Thymus (tissue), 11 donors: Measurements from ENCODE around the gene CBX4. TPM values are rescaled to one million over a fixed set of nuclear protein-coding genes. Genes with fewer than 3 reads are reported as not detected.

Experiments used
- DNase-seq, 9 donors: peaks; one replicate each; pipeline ENCODE4 v3.0.0-alpha.2; 2013; ENCODE audit warnings: low spot score in 9 of 9, low read depth in 6 of 9, missing footprints in 1 of 9
- H3K27ac ChIP-seq, 2 donors: one replicate each; pipeline ENCODE4 v1.5.1; 2013; ENCODE audit warnings: control low read depth in 1 of 2, low read depth in 1 of 2, low read length in 1 of 2, mild to moderate bottlenecking in 1 of 2, moderate library complexity in 1 of 2
- H3K27me3 ChIP-seq, 2 donors: one replicate each; pipeline ENCODE4 v1.5.1; 2013; ENCODE audit warnings: low read length in 1 of 2; ENCODE audit not compliant: control insufficient read depth in 2 of 2, insufficient read depth in 1 of 2
- H3K36me3 ChIP-seq, 2 donors: one replicate each; pipeline ENCODE4 v1.5.1; 2013; ENCODE audit warnings: low read length in 1 of 2, mild to moderate bottlenecking in 1 of 2, moderate library complexity in 1 of 2; ENCODE audit not compliant: control insufficient read depth in 2 of 2, insufficient read depth in 2 of 2
- H3K4me1 ChIP-seq, 2 donors: one replicate each; pipeline ENCODE4 v1.5.1; 2013; ENCODE audit warnings: low read length in 2 of 2; ENCODE audit not compliant: control insufficient read depth in 2 of 2, insufficient read depth in 2 of 2
- H3K4me3 ChIP-seq, 2 donors: one replicate each; pipeline ENCODE4 v1.5.1; 2013; ENCODE audit warnings: low read length in 2 of 2, control low read depth in 1 of 2, mild to moderate bottlenecking in 1 of 2
- H3K9me3 ChIP-seq, 2 donors: one replicate each; pipeline ENCODE4 v1.5.1; 2013; ENCODE audit warnings: low read length in 1 of 2, mild to moderate bottlenecking in 1 of 2; ENCODE audit not compliant: control insufficient read depth in 2 of 2, insufficient read depth in 1 of 2
- WGBS: extraction: QIAGEN DNeasy Blood & Tissue Kit; methylation state at CpG from one replicate; pipeline ENCODE4 v1.1.7; 2013; 5-methylcytosine and 5-hydroxymethylcytosine counted together
- polyA plus RNA-seq: library from polyadenylated mRNA; stranded (reverse); fragments of 200-250 nt; gene quantifications from one replicate; pipeline ENCODE4 v1.2.3, GENCODE V29; 2013
- total RNA-seq: library from RNA; stranded (reverse); fragments of 120-200 nt; gene quantifications from one replicate; pipeline ENCODE4 v1.2.4, GENCODE V29; 2013
- donor health status: healthy.

The CBX4 gene
- total and polyA plus RNA-seq, 2 donors = 26.9 to 32.1 TPM

DNA sequence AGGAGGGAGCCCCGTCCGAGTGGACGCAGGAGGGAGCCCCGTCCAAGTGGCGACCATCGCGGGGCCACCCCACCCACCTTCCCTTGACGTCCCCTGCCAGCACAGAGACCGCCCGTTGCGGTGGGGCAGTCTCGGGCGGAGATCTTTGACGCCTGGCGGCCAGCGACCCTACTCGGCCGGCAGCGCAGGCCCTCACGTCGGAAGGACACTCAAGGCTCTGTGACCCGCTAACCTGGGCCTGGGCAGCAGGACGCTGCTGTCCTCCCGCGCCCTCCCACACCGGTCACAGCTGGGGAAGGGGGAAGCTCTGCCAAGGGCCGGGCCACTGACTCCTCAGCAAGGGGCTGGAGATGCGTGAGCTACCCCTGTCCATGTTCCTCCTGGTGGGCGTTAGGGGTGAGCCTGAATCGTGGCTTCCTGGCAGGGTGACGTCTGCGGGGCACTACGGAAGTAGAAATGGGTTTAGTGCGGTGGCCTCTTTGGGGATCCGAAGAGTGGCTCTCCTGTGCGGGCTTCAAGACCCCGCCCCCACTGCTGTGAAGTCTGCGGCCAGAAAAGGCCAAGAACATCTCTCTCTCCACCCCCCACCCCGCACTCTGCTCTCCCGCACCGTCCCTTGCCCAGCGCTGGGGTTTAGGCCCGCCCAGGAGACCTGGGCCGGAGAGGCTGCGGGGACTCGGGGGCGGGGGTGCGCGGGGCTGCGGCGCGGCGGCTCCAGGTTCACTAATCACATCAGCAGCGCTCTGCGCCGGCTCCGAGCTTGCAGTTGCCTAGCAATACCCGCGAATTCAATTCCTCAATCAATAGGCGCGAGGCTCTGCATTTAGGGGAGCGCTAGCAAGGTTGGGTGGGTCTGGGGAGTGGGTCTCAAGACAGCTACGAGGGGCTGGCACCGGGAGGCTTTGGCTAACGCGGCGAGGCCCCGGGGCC is 48.2 kb downstream of the CBX4 start:
- Histone ChIP-seq H3K4me3 (peak overlapping the region in 1 of 2 donors; percentile 2), H3K36me3 (peaks cover 15 to 16% of the 10 kb centered on the region in 2 donors), H3K27ac (no peak overlapping the region), H3K9me3 (peaks cover 0 to 29% of the 10 kb centered on the region in 2 donors), H3K27me3 (peaks cover 77 to 92% of the 10 kb centered on the region in 2 donors), H3K4me1 (peaks cover 7 to 61% of the 10 kb centered on the region in 2 donors)
- peak in 1 of 9 donors; percentile 31 for DNase-seq
- WGBS = 9% methylated on average over 68 of the region's 68 CpGs

DNA sequence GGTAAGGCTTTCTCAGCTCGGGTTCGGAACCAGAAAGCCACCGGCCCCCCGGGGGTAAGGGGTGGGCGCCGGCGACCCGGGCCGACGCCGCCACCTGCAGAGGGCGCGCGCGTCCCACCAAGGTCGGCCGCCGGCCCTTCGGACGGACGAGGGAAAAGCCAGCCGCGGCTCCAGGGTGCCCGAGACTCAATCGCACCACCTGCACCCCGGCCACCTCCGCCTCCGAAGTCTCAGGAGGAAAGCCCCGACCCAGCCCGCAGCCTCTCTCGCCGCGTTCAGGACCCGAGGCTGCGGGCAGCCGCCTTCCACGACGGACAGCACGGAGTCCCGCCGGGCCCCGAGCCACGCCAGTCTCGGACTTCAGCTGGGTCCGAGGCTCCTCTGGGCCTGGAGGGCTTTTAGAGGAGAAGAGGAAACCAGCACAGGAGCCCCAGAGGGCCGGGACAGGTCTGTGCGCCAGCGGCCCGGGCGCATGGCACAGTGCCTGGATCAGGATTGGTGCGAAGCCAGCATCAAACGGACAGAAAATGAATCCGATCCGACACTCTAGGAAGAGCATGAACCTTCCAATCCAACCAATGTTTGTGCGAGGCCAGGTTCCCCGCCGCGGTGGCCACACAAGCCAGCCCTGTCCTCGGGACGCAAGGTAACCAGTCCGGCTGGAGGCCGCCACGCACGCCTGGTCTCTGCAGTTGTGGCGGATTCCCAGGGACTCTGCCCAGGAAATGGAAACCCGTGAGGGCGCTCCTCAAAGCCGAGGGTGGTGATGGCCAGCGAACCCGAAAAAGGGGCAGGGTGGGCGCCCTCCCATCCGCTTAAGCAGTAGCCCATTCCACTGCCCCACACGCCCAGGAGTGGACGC is 49.1 kb downstream of the CBX4 start:
- DNase-seq = peak in 1 of 9 donors; percentile 37
- peaks cover 0 to 29% of the 10 kb centered on the region in 2 donors for H3K9me3 ChIP-seq
- peak overlapping the region in 1 of 2 donors; percentile 9 for H3K4me3 ChIP-seq

DNA sequence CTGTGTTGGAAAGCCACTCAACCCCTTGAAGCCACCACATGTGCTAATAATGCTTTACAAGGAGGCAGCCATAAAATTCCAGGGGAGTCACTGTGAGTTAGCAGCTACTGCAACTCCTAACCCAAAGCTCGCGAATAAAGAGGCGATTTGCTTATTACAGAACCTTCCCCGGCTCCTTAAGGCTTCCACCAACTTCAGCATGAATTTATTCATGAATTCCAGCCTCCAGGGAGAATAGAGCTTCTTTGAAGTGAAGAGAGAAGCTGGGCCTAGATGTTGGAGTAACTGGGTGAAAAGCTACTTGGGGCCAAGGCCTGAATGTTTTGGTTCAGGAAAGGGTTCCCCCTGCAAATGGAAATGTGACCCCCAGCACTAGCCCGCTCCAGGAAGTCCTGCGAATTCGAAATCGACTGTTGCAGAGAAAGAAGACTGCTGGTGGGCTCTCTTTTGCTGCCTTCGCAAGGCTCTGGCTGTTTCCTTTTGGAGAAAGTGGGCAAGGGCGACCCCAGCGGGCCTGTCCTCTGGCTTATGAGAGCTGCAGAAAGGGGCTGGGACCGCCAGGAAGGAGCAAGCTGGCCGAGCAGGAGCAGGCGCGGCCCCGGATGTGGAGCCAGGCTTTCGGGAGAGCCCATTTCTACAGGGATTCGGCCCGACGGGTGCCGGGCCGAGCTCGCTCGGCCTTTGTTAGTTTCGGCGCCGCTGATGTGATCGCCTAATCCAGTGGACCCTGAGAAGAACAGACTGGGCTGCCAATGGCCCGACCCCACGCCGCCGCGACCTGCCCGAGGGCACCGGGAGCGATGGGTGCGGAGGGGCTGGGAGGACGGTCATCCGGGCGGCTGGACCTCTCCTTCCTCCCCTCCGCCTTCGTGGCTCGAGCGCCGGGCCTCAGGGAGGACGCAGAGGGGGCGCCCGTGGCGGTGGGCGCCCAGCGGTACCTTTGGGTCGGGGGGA is 50.0 kb downstream of the CBX4 start:
- peaks cover 19 to 20% of the 10 kb centered on the region in 2 donors for H3K36me3 ChIP-seq
- DNase-seq = peak in 1 of 9 donors; percentile 33
- H3K27ac ChIP-seq = no peak overlapping the region
- H3K9me3 ChIP-seq = peaks cover 0 to 29% of the 10 kb centered on the region in 2 donors
- WGBS = 19% methylated on average over 52 of the region's 52 CpGs
- no peak overlapping the region for H3K4me3 ChIP-seq
- H3K4me1 ChIP-seq = peaks cover 0 to 46% of the 10 kb centered on the region in 2 donors
- H3K27me3 ChIP-seq = peaks cover 70 to 82% of the 10 kb centered on the region in 2 donors

More for the DNA sequence above, 49.1 kb downstream of the CBX4 start:
- Histone ChIP-seq H3K36me3 (peaks cover 18 to 19% of the 10 kb centered on the region in 2 donors), H3K4me1 (peaks cover 1 to 54% of the 10 kb centered on the region in 2 donors), H3K27me3 (peaks cover 74 to 91% of the 10 kb centered on the region in 2 donors), H3K27ac (no peak overlapping the region)
- WGBS = 14% methylated on average over 74 of the region's 74 CpGs

DNA sequence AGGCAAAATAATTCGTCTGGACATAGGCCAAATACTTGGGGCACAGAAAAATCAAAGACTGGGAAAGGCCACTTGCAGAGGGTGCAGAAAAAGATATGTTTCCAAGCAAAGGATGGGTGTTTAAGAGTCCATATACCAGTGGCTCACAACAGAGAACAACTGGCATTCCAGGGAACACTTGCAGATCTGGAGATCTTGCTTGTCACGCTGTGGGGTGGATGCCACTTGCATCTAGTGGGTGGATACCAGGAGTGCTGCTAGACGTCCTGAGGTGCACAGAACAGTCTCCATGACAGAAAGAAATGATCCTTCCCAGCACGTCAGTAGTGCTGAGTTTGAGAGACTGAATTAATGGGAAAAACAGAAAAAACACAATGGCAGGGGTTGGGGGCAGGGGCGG is 50.8 kb downstream of the CBX4 start:
- Histone ChIP-seq H3K4me3 (no peak overlapping the region), H3K36me3 (peaks cover 21 to 25% of the 10 kb centered on the region in 2 donors), H3K4me1 (peaks cover 0 to 38% of the 10 kb centered on the region in 2 donors), H3K27me3 (peaks cover 64 to 73% of the 10 kb centered on the region in 2 donors), H3K9me3 (peaks cover 0 to 29% of the 10 kb centered on the region in 2 donors), H3K27ac (no peak overlapping the region)
- no peak for DNase-seq
- 94% methylated on average over 5 of the region's 5 CpGs for WGBS

DNA sequence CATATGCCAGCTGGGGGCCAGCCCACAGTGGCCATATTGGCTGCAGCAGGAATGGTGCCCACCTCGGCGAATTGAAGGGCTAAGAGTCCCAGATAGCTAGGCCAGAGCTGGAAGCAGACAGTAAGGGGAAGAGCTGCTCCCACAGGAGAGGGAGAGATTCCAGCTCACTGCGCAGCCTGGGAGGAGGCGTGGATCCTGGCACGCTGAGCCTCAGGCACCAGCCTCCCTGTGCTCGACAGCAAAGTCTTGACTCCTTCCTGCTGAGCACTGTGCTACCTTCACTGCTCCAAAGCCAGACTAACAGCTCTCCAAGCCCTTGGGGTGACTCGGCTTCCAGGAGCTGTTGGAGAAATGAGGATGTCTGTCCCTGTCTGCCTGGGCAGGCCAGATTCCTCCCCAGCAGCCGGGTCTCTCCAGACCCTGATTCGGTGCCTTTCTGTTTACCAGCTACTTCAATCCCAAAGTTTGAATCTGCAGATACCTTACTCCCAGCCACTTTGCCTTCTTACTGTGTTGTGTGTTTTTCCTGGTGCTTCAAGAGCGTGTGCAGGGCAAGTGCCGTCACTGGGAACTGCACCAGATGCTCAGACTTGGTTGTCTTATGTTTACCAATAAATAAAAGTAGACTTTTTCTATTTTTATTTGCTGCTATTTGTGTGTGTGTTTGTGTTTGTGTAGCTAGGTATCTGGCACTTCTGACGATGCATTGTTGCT is 52.2 kb downstream of the CBX4 start:
- peaks cover 51 to 60% of the 10 kb centered on the region in 2 donors for H3K27me3 ChIP-seq

DNA sequence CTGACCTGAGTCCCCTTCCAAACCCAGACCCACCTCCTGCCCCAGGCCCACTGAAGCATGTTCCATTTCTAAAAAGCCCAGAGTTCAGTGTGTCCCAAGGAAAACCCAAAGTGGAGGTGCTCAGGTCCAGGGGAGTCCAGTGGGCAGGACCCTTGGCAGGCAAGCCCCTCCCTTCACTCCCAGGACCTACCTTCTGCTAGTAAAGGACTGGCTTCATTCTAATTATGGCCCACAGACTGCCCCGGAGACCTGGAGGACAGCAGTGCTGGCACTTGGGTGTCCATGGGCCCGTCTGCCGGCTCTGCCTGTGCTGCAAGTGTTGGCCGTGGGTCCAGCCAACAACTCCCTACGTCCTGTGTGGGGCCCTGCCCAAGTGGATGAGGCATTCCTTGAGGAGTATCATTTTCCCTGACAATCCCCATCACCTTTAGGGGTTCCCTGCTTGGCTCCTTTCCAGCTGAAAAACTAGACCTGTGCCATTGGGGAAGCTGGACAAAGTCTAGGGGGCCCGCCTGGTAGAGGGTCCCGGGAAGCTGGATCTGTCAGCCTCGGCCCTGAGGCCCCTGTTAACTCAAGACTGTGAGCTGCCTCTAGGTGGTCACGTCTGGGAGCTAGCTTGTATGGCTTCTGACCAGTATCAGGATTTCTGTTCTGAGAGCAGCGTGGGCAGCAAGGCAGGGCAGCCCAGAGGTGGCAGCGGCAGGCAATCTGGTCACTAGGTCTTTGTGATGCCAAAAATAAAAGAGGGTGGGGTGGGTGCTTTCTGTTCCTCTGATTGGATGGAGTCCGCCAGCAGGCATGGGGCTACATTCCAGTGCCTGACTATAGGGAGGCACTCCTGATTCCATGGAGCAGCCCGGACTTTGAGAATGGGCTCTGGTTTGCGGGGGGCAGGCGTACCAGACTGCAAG is 53.1 kb downstream of the CBX4 start:
- H3K27me3 ChIP-seq = peaks cover 42 to 50% of the 10 kb centered on the region in 2 donors
- H3K36me3 ChIP-seq = peaks cover 26 to 45% of the 10 kb centered on the region in 2 donors
- H3K9me3 ChIP-seq = peaks cover 0 to 23% of the 10 kb centered on the region in 2 donors
- no peak overlapping the region for H3K27ac ChIP-seq
- peaks cover 8 to 36% of the 10 kb centered on the region in 2 donors for H3K4me1 ChIP-seq
- 98% methylated on average over 15 of the region's 15 CpGs for WGBS
- H3K4me3 ChIP-seq = no peak overlapping the region
- DNase-seq = no peak

More for the DNA sequence above, 52.2 kb downstream of the CBX4 start:
- Histone ChIP-seq H3K4me3 (no peak overlapping the region), H3K4me1 (peaks cover 0 to 35% of the 10 kb centered on the region in 2 donors), H3K9me3 (peaks cover 0 to 30% of the 10 kb centered on the region in 2 donors), H3K36me3 (peaks cover 26 to 39% of the 10 kb centered on the region in 2 donors), H3K27ac (no peak overlapping the region)
- 97% methylated on average over 12 of the region's 12 CpGs for WGBS
- DNase-seq = no peak
